Midbrain (tissue), 1 donor: ENCODE measurements around the gene SMU1.
"Not testable (repeated sequence)": the region's sequence is repeated elsewhere in the genome, so short reads cannot be mapped to it uniquely, and the experiment has no call there.

Source experiments
- DNase-seq: peaks from one replicate; lab custom pipeline; 2025; lab: John Stamatoyannopoulos, UW

Gene SMU1

GRCh38 chr9:33105504-33105903 lies 29.0 kb upstream of the SMU1 start:
- DNase-seq, result no peak

- no peak for DNase-seq
These were observed 27.9 kb upstream of the SMU1 start for GRCh38 chr9:33104401-33104800.

GRCh38 chr9:33103501-33104281 lies 27.2 kb upstream of the SMU1 start:
- no peak for DNase-seq

GRCh38 chr9:33102551-33103210 lies 26.2 kb upstream of the SMU1 start:
- DNase-seq, result no peak

GRCh38 chr9:33101104-33101951 lies 24.9 kb upstream of the SMU1 start:
- DNase-seq, result no peak

GRCh38 chr9:33099754-33100153 lies 23.3 kb upstream of the SMU1 start:
- no peak for DNase-seq

- DNase-seq, result no peak
These were observed 20.7 kb upstream of the SMU1 start for GRCh38 chr9:33097192-33097591.

- no peak for DNase-seq
These were observed 16.2 kb upstream of the SMU1 start for GRCh38 chr9:33092634-33093033.

GRCh38 chr9:33085672-33086071 lies 9.2 kb upstream of the SMU1 start:
- DNase-seq, result not testable (repeated sequence)

GRCh38 chr9:33082538-33083326 lies 6.3 kb upstream of the SMU1 start:
- DNase-seq, result peak; percentile 10

- DNase-seq, result no peak
These were observed 5.7 kb upstream of the SMU1 start for GRCh38 chr9:33082128-33082527.

- DNase-seq, result peak; percentile 68
These were observed 4.8 kb upstream of the SMU1 start for GRCh38 chr9:33081128-33081851.

- no peak for DNase-seq
These were observed 4.1 kb upstream of the SMU1 start for GRCh38 chr9:33080534-33080933.

GRCh38 chr9:33068991-33069390 lies 7.5 kb downstream of the SMU1 start:
- no peak for DNase-seq

GRCh38 chr9:33065157-33066076 lies 11.1 kb downstream of the SMU1 start:
- peak; percentile 15 for DNase-seq

- DNase-seq, result no peak
These were observed 25.3 kb downstream of the SMU1 start for GRCh38 chr9:33051144-33051543.

- no peak for DNase-seq
These were observed 26.7 kb downstream of the SMU1 start for GRCh38 chr9:33049680-33050361.

GRCh38 chr9:33048054-33048465 lies 28.4 kb downstream of the SMU1 start:
- DNase-seq, result peak; percentile 20

- no peak for DNase-seq
These were observed 30.4 kb downstream of the SMU1 start for GRCh38 chr9:33046061-33046460.
